SH-SY5Y (cell line): ENCODE results near the gene PRKCG.

ENCODE experiments used
- GATA2 ChIP-seq: IDR thresholded peaks from 2 replicates; pipeline ENCODE4 v1.6.1; 2011; ENCODE audit warnings: mild to moderate bottlenecking, low read depth, low read length
- GATA3 ChIP-seq: IDR thresholded peaks from 2 replicates; pipeline ENCODE4 v1.6.1; 2011; ENCODE audit warnings: low read depth, mild to moderate bottlenecking, low read length, moderate library complexity

DNA sequence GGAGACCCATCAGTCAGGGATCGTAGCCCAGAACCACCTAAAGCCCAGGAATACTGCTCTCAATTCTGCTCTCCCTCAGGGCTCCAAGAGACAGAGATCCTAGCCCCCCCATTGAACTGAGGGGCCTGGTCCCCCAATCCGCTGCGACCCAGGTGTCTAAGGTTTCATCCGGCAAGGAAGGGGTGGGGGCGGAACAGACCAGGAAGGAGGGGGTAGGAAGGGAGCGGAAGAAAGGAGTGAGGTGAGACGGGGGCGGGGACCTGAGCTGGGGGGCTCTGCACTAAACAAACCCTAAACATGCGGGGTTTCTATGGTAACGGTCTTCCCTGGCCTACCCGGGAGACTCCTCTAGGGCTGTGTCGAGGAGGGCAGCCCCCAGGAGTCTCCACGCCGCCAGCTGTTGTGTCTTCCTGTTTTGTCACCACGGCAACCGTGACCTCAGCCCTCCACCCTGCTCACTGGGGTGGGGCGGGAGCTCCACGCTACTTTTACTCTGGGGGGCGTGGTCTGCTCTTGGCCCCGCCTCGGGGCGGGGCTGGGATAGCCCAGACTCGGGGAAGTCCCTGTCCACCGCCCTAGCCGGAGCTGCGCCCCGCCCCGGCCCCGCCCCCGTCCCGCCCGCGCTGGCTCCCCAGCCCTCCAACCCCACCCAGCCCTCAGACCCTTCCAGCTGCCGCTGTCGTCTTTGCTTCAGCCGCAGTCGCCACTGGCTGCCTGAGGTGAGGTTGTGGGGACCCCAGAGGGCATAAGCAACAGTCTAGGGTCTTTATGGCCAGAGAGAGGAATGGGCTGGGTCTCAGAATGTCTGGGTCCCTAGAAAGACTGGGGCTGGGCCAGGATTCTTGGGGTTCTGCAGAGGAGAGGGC is 14.5 kb upstream of the PRKCG start, which contains the start of gene MYADM:
- TF ChIP-seq GATA2 (no peak), GATA3 (no peak)
